NCI-H748 (cell line): ENCODE results near the gene CEACAM19.
A peak's percentile ranks its signal among the peaks of the same experiment; 100 is the strongest.
"Not testable (repeated sequence)": the region's sequence is repeated elsewhere in the genome, so short reads cannot be mapped to it uniquely, and the experiment has no call there.

Experiments used
- DNase-seq: peaks from one replicate; lab custom pipeline; 2025; ENCODE audit not compliant: unreplicated experiment; lab: John Stamatoyannopoulos, UW

CEACAM19 gene

GRCh38 chr19:44700547-44700946, 29.3 kb downstream of the CEACAM19 start:
- no peak for DNase-seq

GRCh38 chr19:44701228-44701627, 29.9 kb downstream of the CEACAM19 start:
- no peak for DNase-seq

- no peak for DNase-seq
Measured at GRCh38 chr19:44702551-44703176, 31.4 kb downstream of the CEACAM19 start.

- DNase-seq = no peak
Measured at GRCh38 chr19:44703336-44704078, 32.2 kb downstream of the CEACAM19 start.

- DNase-seq = no peak
Measured at GRCh38 chr19:44704982-44705381, 33.7 kb downstream of the CEACAM19 start.

GRCh38 chr19:44705502-44706010, 34.3 kb downstream of the CEACAM19 start:
- no peak for DNase-seq

GRCh38 chr19:44706506-44707236, 35.4 kb downstream of the CEACAM19 start:
- DNase-seq = no peak

GRCh38 chr19:44707794-44708193, 36.5 kb downstream of the CEACAM19 start:
- no peak for DNase-seq

GRCh38 chr19:44708940-44709339, 37.7 kb downstream of the CEACAM19 start:
- no peak for DNase-seq

GRCh38 chr19:44709434-44710266, 38.4 kb downstream of the CEACAM19 start:
- DNase-seq = not testable (repeated sequence)

- DNase-seq = no peak
Measured at GRCh38 chr19:44710483-44710882, 39.2 kb downstream of the CEACAM19 start.

- peak; percentile 11 for DNase-seq
Measured at GRCh38 chr19:44712864-44713515, 41.7 kb downstream of the CEACAM19 start.

- no peak for DNase-seq
Measured at GRCh38 chr19:44714597-44715169, 43.4 kb downstream of the CEACAM19 start.

- DNase-seq = no peak
Measured at GRCh38 chr19:44717603-44718002, 46.3 kb downstream of the CEACAM19 start.

- peak; percentile 38 for DNase-seq
Measured at GRCh38 chr19:44718441-44719261, 47.4 kb downstream of the CEACAM19 start.

GRCh38 chr19:44719262-44719701, 48.0 kb downstream of the CEACAM19 start:
- DNase-seq = no peak

GRCh38 chr19:44720396-44720795, 49.1 kb downstream of the CEACAM19 start:
- not testable (repeated sequence) for DNase-seq

GRCh38 chr19:44720945-44721344, 49.7 kb downstream of the CEACAM19 start:
- no peak for DNase-seq

- DNase-seq = not testable (repeated sequence)
Measured at GRCh38 chr19:44721369-44721768, 50.1 kb downstream of the CEACAM19 start.
